ENCODE results near the gene KDM4B.

The KDM4B gene

GRCh38 chr19:5103061-5103701 lies 134.3 kb downstream of the KDM4B start:
- WGBS (ENCODE audit: insufficient coverage): 97% methylated on average over 16 of the region's 29 CpGs
- Histone ChIP-seq H3K4me1 (ENCODE audit: control extremely low read depth in 1 of 4, control insufficient read depth in 4 of 4, insufficient read depth in 4 of 4, low read length in 3 of 4) (no peaks in the 10 kb centered on the region), H3K27ac (ENCODE audit: insufficient read depth in 1 of 2, low read depth in 1 of 2, low read length in 2 of 2, poor library complexity in 1 of 2, severe bottlenecking in 2 of 2) (no peak overlapping the region), H3K27me3 (replicated peaks in 2 of 5; ENCODE audit: control insufficient read depth in 4 of 5, insufficient read depth in 5 of 5, low read length in 4 of 5) (no peaks in the 10 kb centered on the region), H3K9me3 (ENCODE audit: control extremely low read depth in 1 of 5, control insufficient read depth in 4 of 5, insufficient read depth in 2 of 5, low read depth in 1 of 5, low read length in 4 of 5) (peaks cover 0 to 23% (median 16%) of the 10 kb centered on the region in 5 experiments), H3K36me3 (ENCODE audit: control insufficient read depth in 4 of 4, insufficient read depth in 4 of 4, low read length in 3 of 4) (peaks cover 0 to 25% (median 16%) of the 10 kb centered on the region in 4 experiments), H3K4me3 (ENCODE audit: control insufficient read depth in 1 of 7, extremely low read depth in 1 of 7, insufficient read depth in 4 of 7, low read depth in 2 of 7, low read length in 6 of 7) (no peak overlapping the region)
- no peak for DNase-seq
- POLR2A ChIA-PET: no interaction called here
- CTCF ChIA-PET: no interaction called here

DNA sequence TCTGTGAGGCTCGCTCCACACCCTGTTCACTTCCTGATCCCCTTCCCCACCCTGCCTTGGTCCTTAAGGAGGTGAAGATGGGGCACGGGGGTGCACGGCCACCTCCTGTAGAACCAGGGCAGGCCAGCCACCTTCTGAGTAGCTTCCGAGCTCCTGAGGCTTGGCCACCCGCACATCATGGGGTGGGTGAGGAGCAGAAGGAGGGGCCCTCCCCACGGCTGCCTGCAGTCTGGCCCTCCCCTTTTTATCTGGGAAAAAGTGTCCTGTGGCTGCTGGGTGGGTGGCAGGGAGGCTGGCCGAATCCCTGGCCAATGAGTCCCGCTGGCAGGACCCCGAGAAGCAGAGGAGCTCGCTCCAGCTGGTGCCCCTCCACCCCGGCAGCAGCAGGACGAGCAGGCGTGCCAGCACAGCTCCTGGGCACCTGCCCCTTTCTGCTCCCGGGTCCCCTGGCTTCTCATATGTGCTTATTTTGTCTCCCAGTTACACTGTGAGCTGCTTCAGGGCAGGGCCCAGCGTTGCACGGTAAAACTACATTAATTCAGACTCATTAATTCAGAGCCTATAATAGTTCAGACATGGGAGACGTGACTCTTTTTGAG lies 135.0 kb downstream of the KDM4B start:
- CTCF ChIA-PET: interaction anchor here (0.6 to 3.0 kb wide), 5 partner anchors 11 to 377 kb away, joined by 3 to 10 read pairs (median 3); no protein-coding TSS in a partner anchor
- POLR2A ChIA-PET: no interaction called here
- H3K4me3 ChIP-seq (ENCODE audit: control insufficient read depth in 1 of 7, extremely low read depth in 1 of 7, insufficient read depth in 4 of 7, low read depth in 2 of 7, low read length in 6 of 7): no peak overlapping the region
- peaks cover 0 to 18% (median 11%) of the 10 kb centered on the region in 4 experiments for H3K36me3 ChIP-seq (ENCODE audit: control insufficient read depth in 4 of 4, insufficient read depth in 4 of 4, low read length in 3 of 4)
- WGBS (ENCODE audit: insufficient coverage): 99% methylated on average over 13 of the region's 17 CpGs
- no peaks in the 10 kb centered on the region for H3K4me1 ChIP-seq (ENCODE audit: control extremely low read depth in 1 of 4, control insufficient read depth in 4 of 4, insufficient read depth in 4 of 4, low read length in 3 of 4)
- H3K27ac ChIP-seq (ENCODE audit: insufficient read depth in 1 of 2, low read depth in 1 of 2, low read length in 2 of 2, poor library complexity in 1 of 2, severe bottlenecking in 2 of 2): no peak overlapping the region
- H3K9me3 ChIP-seq (ENCODE audit: control extremely low read depth in 1 of 5, control insufficient read depth in 4 of 5, insufficient read depth in 2 of 5, low read depth in 1 of 5, low read length in 4 of 5): peaks cover 0 to 16% (median 11%) of the 10 kb centered on the region in 5 experiments
- no peak for DNase-seq
- no peaks in the 10 kb centered on the region for H3K27me3 ChIP-seq (replicated peaks in 2 of 5; ENCODE audit: control insufficient read depth in 4 of 5, insufficient read depth in 5 of 5, low read length in 4 of 5)

DNA sequence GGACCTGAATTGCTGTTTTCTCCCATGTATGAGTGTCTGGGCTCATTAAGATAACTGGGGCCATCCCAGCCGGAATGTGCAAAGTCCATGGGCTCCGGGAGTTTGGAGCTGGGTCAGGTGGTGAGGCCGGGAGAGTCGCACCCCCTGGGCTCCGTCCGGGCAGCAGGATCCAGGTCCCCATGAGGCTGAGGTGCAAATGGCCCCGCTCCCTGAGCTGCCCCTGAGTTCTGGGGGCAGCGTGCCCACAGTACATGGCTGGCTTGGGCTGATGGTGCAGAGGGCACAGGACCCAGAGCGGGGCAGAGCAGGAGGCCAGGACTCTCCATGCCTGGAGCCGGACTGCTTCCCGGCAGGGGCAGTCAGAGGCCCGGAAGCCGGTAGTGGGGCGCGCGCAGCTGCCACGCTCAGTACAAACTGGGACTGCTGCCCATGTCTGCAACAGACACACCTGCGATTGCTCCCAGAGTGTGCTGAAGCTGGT lies 136.0 kb downstream of the KDM4B start:
- DNase-seq: no peak
- Histone ChIP-seq H3K9me3 (ENCODE audit: control extremely low read depth in 1 of 5, control insufficient read depth in 4 of 5, insufficient read depth in 2 of 5, low read depth in 1 of 5, low read length in 4 of 5) (peaks cover 0 to 6% (median 2%) of the 10 kb centered on the region in 5 experiments), H3K36me3 (ENCODE audit: control insufficient read depth in 4 of 4, insufficient read depth in 4 of 4, low read length in 3 of 4) (peaks cover 0 to 16% (median 8%) of the 10 kb centered on the region in 4 experiments), H3K27me3 (replicated peaks in 2 of 5; ENCODE audit: control insufficient read depth in 4 of 5, insufficient read depth in 5 of 5, low read length in 4 of 5) (no peaks in the 10 kb centered on the region), H3K4me1 (ENCODE audit: control extremely low read depth in 1 of 4, control insufficient read depth in 4 of 4, insufficient read depth in 4 of 4, low read length in 3 of 4) (no peaks in the 10 kb centered on the region), H3K4me3 (ENCODE audit: control insufficient read depth in 1 of 7, extremely low read depth in 1 of 7, insufficient read depth in 4 of 7, low read depth in 2 of 7, low read length in 6 of 7) (no peak overlapping the region), H3K27ac (ENCODE audit: insufficient read depth in 1 of 2, low read depth in 1 of 2, low read length in 2 of 2, poor library complexity in 1 of 2, severe bottlenecking in 2 of 2) (no peak overlapping the region)
- POLR2A ChIA-PET: no interaction called here
- WGBS (ENCODE audit: insufficient coverage): 94% methylated on average over 14 of the region's 18 CpGs
- CTCF ChIA-PET: interaction anchor here (1.1 to 3.0 kb wide), 2 partner anchors 13 to 26 kb away, joined by 3 to 10 read pairs; no protein-coding TSS in a partner anchor

GRCh38 chr19:5106191-5106726 lies 137.3 kb downstream of the KDM4B start:
- CTCF ChIA-PET: interaction anchor here (3.0 kb wide), 1 partner anchor 12 kb away, joined by 10 read pairs; no protein-coding TSS in a partner anchor
- no peaks in the 10 kb centered on the region for H3K27me3 ChIP-seq (replicated peaks in 2 of 5; ENCODE audit: control insufficient read depth in 4 of 5, insufficient read depth in 5 of 5, low read length in 4 of 5)
- peaks cover 0 to 11% (median 8%) of the 10 kb centered on the region in 4 experiments for H3K36me3 ChIP-seq (ENCODE audit: control insufficient read depth in 4 of 4, insufficient read depth in 4 of 4, low read length in 3 of 4)
- POLR2A ChIA-PET: no interaction called here
- no peak overlapping the region for H3K27ac ChIP-seq (ENCODE audit: insufficient read depth in 1 of 2, low read depth in 1 of 2, low read length in 2 of 2, poor library complexity in 1 of 2, severe bottlenecking in 2 of 2)
- no peak for DNase-seq
- 99% methylated on average over 21 of the region's 23 CpGs for WGBS (ENCODE audit: insufficient coverage)
- H3K4me3 ChIP-seq (ENCODE audit: control insufficient read depth in 1 of 7, extremely low read depth in 1 of 7, insufficient read depth in 4 of 7, low read depth in 2 of 7, low read length in 6 of 7): no peak overlapping the region
- no peaks in the 10 kb centered on the region for H3K4me1 ChIP-seq (ENCODE audit: control extremely low read depth in 1 of 4, control insufficient read depth in 4 of 4, insufficient read depth in 4 of 4, low read length in 3 of 4)
- no peaks in the 10 kb centered on the region for H3K9me3 ChIP-seq (ENCODE audit: control extremely low read depth in 1 of 5, control insufficient read depth in 4 of 5, insufficient read depth in 2 of 5, low read depth in 1 of 5, low read length in 4 of 5)

GRCh38 chr19:5106971-5107370 lies 138.1 kb downstream of the KDM4B start:
- Histone ChIP-seq H3K36me3 (ENCODE audit: control insufficient read depth in 4 of 4, insufficient read depth in 4 of 4, low read length in 3 of 4) (peaks cover 0 to 15% (median 9%) of the 10 kb centered on the region in 4 experiments), H3K4me1 (ENCODE audit: control extremely low read depth in 1 of 4, control insufficient read depth in 4 of 4, insufficient read depth in 4 of 4, low read length in 3 of 4) (no peaks in the 10 kb centered on the region), H3K27me3 (replicated peaks in 2 of 5; ENCODE audit: control insufficient read depth in 4 of 5, insufficient read depth in 5 of 5, low read length in 4 of 5) (no peaks in the 10 kb centered on the region), H3K4me3 (ENCODE audit: control insufficient read depth in 1 of 7, extremely low read depth in 1 of 7, insufficient read depth in 4 of 7, low read depth in 2 of 7, low read length in 6 of 7) (no peak overlapping the region), H3K9me3 (ENCODE audit: control extremely low read depth in 1 of 5, control insufficient read depth in 4 of 5, insufficient read depth in 2 of 5, low read depth in 1 of 5, low read length in 4 of 5) (no peaks in the 10 kb centered on the region), H3K27ac (ENCODE audit: insufficient read depth in 1 of 2, low read depth in 1 of 2, low read length in 2 of 2, poor library complexity in 1 of 2, severe bottlenecking in 2 of 2) (no peak overlapping the region)
- WGBS (ENCODE audit: insufficient coverage): 98% methylated on average over 19 of the region's 19 CpGs
- ChIA-PET CTCF (interaction anchor here (3.0 kb wide), 1 partner anchor 11 kb away, joined by 10 read pairs; no protein-coding TSS in a partner anchor), POLR2A (no interaction called here)
- no peak for DNase-seq

DNA sequence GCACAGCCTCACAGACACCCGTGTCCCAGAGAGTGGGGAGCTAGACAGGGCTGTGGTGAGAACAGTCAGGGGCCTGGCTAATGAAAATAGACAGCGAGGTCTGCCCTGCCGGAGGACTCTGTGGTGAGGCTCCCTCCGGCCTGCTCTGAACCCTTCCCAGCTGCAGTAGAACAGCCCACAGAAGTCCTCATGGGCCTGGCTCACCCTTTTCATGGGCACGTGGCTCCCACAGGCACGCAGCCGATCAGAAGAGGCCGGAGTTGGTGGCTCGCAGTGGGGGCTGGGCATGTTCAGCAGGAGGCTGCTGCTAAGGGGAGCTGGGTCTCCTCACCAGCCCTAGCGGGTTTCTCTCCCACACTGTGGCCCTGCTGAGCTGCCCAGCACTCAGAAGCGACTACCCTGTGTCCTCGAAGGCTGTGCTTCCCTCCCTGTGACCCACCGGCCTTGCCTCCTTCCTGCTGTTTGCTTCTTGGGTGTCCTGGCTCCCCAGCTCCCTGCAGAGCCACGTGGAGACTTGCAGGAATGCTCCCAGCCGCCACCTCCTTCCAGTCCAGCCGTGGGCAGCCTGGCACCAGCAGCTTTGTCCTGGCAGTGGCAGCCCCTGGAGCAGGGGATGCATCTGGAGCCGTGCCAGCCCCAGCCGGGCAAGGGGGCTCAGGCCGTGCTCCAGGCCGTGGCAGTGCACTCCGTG lies 138.7 kb downstream of the KDM4B start:
- ChIA-PET CTCF (no interaction called here), POLR2A (no interaction called here)
- no peaks in the 10 kb centered on the region for H3K9me3 ChIP-seq (ENCODE audit: control extremely low read depth in 1 of 5, control insufficient read depth in 4 of 5, insufficient read depth in 2 of 5, low read depth in 1 of 5, low read length in 4 of 5)
- no peak overlapping the region for H3K27ac ChIP-seq (ENCODE audit: insufficient read depth in 1 of 2, low read depth in 1 of 2, low read length in 2 of 2, poor library complexity in 1 of 2, severe bottlenecking in 2 of 2)
- no peak overlapping the region for H3K4me3 ChIP-seq (ENCODE audit: control insufficient read depth in 1 of 7, extremely low read depth in 1 of 7, insufficient read depth in 4 of 7, low read depth in 2 of 7, low read length in 6 of 7)
- no peaks in the 10 kb centered on the region for H3K4me1 ChIP-seq (ENCODE audit: control extremely low read depth in 1 of 4, control insufficient read depth in 4 of 4, insufficient read depth in 4 of 4, low read length in 3 of 4)
- WGBS (ENCODE audit: insufficient coverage): 97% methylated on average over 19 of the region's 21 CpGs
- no peak for DNase-seq
- peaks cover 0 to 21% (median 10%) of the 10 kb centered on the region in 4 experiments for H3K36me3 ChIP-seq (ENCODE audit: control insufficient read depth in 4 of 4, insufficient read depth in 4 of 4, low read length in 3 of 4)
- H3K27me3 ChIP-seq (replicated peaks in 2 of 5; ENCODE audit: control insufficient read depth in 4 of 5, insufficient read depth in 5 of 5, low read length in 4 of 5): no peaks in the 10 kb centered on the region

Data from common myeloid progenitor, CD34-positive (primary cell).